ENCODE measurements around the gene RUNDC1. TPM values are rescaled to one million over a fixed set of nuclear protein-coding genes. Genes with fewer than 3 reads are reported as not detected.

RUNDC1 gene
- total and polyA plus RNA-seq, 2 experiments from 2014 or later: 6.1 to 11.9 TPM

GRCh38 chr17:43034894-43035293, 54.5 kb downstream of the RUNDC1 start:
- H3K4me1 ChIP-seq (ENCODE audit: insufficient read depth): peaks cover 59% of the 10 kb centered on the region
- ATAC-seq (no peak), DNase-seq (ENCODE audit: low spot score) (no peak)
- H3K4me2 ChIP-seq: peak overlapping the region; percentile 73
- no peaks in the 10 kb centered on the region for H3K79me2 ChIP-seq (replicated peaks; ENCODE audit: insufficient read depth)
- peaks cover 4% of the 10 kb centered on the region; the same call in 1 of the 3 replicates for H3K36me3 Mint-ChIP-seq (ENCODE audit: low read depth)
- peak overlapping the region; percentile 93 for H3K27ac Mint-ChIP-seq
- H3K27me3 Mint-ChIP-seq (ENCODE audit: insufficient read depth, low read depth, poor library complexity): peaks cover 23% of the 10 kb centered on the region
- peak overlapping the region; percentile 47 for H3K4me3 ChIP-seq
- no peaks in the 10 kb centered on the region for H3K9me3 Mint-ChIP-seq
- peaks cover 55% of the 10 kb centered on the region for H3K4me1 Mint-ChIP-seq
- peak overlapping the region; percentile 22; the same call in 1 of the 3 replicates for H3K4me3 Mint-ChIP-seq
- peak overlapping the region; percentile 84 for H3K27ac ChIP-seq (ENCODE audit: low read depth)
- H4K20me1 ChIP-seq (replicated peaks; ENCODE audit: insufficient read depth): no peaks in the 10 kb centered on the region
- peaks cover 18% of the 10 kb centered on the region for H3F3A ChIP-seq (replicated peaks; ENCODE audit: low read depth)
- TF ChIP-seq CTCF (conservative IDR thresholded peaks at IDR 0.05; ENCODE audit: low read depth in 2 of 2) (no peak), STAT1 (IDR thresholded peaks at IDR 0.05; ENCODE audit: unreplicated experiment) (no peak), NANOG (IDR thresholded peaks at IDR 0.05; ENCODE audit: borderline replicate concordance) (no peak)
- no peak overlapping the region for H2AFZ ChIP-seq
- no peaks in the 10 kb centered on the region for H3K9me2 ChIP-seq (ENCODE audit: insufficient read depth)
- no peaks in the 10 kb centered on the region for H3K36me3 ChIP-seq (ENCODE audit: insufficient read depth)
- H3K27me3 ChIP-seq (ENCODE audit: insufficient read depth): no peaks in the 10 kb centered on the region

- H3K27me3 ChIP-seq (ENCODE audit: insufficient read depth): no peaks in the 10 kb centered on the region
- peaks cover 25% of the 10 kb centered on the region for H3F3A ChIP-seq (replicated peaks; ENCODE audit: low read depth)
- no peaks in the 10 kb centered on the region for H3K9me3 Mint-ChIP-seq
- H3K4me3 ChIP-seq: no peak overlapping the region
- peak overlapping the region; percentile 61; the same call in 1 of the 2 replicates for H3K27ac Mint-ChIP-seq
- H4K20me1 ChIP-seq (replicated peaks; ENCODE audit: insufficient read depth): no peaks in the 10 kb centered on the region
- no peaks in the 10 kb centered on the region for H3K9me2 ChIP-seq (ENCODE audit: insufficient read depth)
- H3K79me2 ChIP-seq (replicated peaks; ENCODE audit: insufficient read depth): no peaks in the 10 kb centered on the region
- H2AFZ ChIP-seq: no peak overlapping the region
- H3K4me1 Mint-ChIP-seq: peaks cover 72% of the 10 kb centered on the region
- H3K4me1 ChIP-seq (ENCODE audit: insufficient read depth): peaks cover 64% of the 10 kb centered on the region
- 0 out of 3 replicates have a peak, but pooled peaks cover 2% of the 10 kb centered on the region for H3K36me3 Mint-ChIP-seq (ENCODE audit: low read depth)
- no peaks in the 10 kb centered on the region for H3K36me3 ChIP-seq (ENCODE audit: insufficient read depth)
- peak overlapping the region; percentile 64; the same call in 1 of the 2 replicates for H3K27ac ChIP-seq (ENCODE audit: low read depth)
- no peak overlapping the region for H3K4me2 ChIP-seq
- no peak overlapping the region for H3K4me3 Mint-ChIP-seq
- no peak for ATAC-seq
- peaks cover 17% of the 10 kb centered on the region for H3K27me3 Mint-ChIP-seq (ENCODE audit: insufficient read depth, low read depth, poor library complexity)
- DNase-seq (ENCODE audit: low spot score): no peak
- TF ChIP-seq JUNB (IDR thresholded peaks at IDR 0.05; ENCODE audit: unreplicated experiment) (no peak), ZNF331 (CRISPR knock-in tag; IDR thresholded peaks at IDR 0.05; ENCODE audit: low read depth) (no peak), EZH2phosphoT487 (IDR thresholded peaks at IDR 0.05; ENCODE audit: unreplicated experiment) (no peak), ZNF462 (CRISPR knock-in tag; IDR thresholded peaks at IDR 0.05) (no peak), REST (IDR thresholded peaks at IDR 0.05; ENCODE audit: unreplicated experiment) (no peak), ETS1 (IDR thresholded peaks at IDR 0.05) (no peak), STAT1 (IDR thresholded peaks at IDR 0.05; ENCODE audit: unreplicated experiment) (no peak)
Measured at GRCh38 chr17:43039646-43040045, 59.3 kb downstream of the RUNDC1 start.

Measured in GM23338 (cell line).